ENCODE measurements around the gene RAB10. TPM values are rescaled to one million over a fixed set of nuclear protein-coding genes. Genes with fewer than 3 reads are reported as not detected.

The RAB10 gene
- total and polyA plus RNA-seq, 9 of the 15 experiments (the other 6 are each of a cell fraction or from before 2014, with no cell fraction given) = 25.1 to 214 (median 157) TPM

- TF ChIP-seq ATF6 (CRISPR knock-in tag; IDR thresholded peaks at IDR 0.05) (no peak; the same call in 1 of the 2 replicates), ZNF184 (CRISPR knock-in tag; IDR thresholded peaks at IDR 0.05) (no peak), ZC3H4 (CRISPR knock-in tag; IDR thresholded peaks at IDR 0.05; ENCODE audit: borderline replicate concordance) (peak; percentile 88; the same call in 1 of the 2 replicates), CREB5 (CRISPR knock-in tag; IDR thresholded peaks at IDR 0.05) (peak; percentile 58; the same call in 1 of the 2 replicates), GATAD2A (IDR thresholded peaks at IDR 0.05) (no peak), TBP (optimal IDR thresholded peaks at IDR 0.05; ENCODE audit: low read depth, low read length) (peak; percentile 85), POLR2G (IDR thresholded peaks at IDR 0.05; ENCODE audit: low read depth, low read length) (peak; percentile 98), ZHX1 (conservative IDR thresholded peaks at IDR 0.05; ENCODE audit: low read length) (no peak), FOXK1 (CRISPR knock-in tag; IDR thresholded peaks at IDR 0.05; ENCODE audit: borderline replicate concordance) (peak; percentile 69; the same call in 1 of the 2 replicates), PREB (CRISPR knock-in tag; IDR thresholded peaks at IDR 0.05) (no peak), ESRRA (IDR thresholded peaks at IDR 0.05; ENCODE audit: borderline replicate concordance, low read depth) (no peak; the same call in none of the 2 replicates), ETS2 (tag; IDR thresholded peaks at IDR 0.05; ENCODE audit: borderline replicate concordance, poor library complexity, severe bottlenecking) (no peak), MLLT1 (IDR thresholded peaks at IDR 0.05) (peak; percentile 64 to 67; a peak in 2 of 4 replicates), ZNF717 (CRISPR knock-in tag; IDR thresholded peaks at IDR 0.05) (no peak), SIX5 (IDR thresholded peaks at IDR 0.05; ENCODE audit: borderline replicate concordance in 1 of 2, insufficient read depth in 1 of 2, low read depth in 1 of 2, low read length in 2 of 2) (no peak), RB1 (IDR thresholded peaks at IDR 0.05; ENCODE audit: low read depth) (peak; percentile 53), CCNT2 (IDR thresholded peaks at IDR 0.05; ENCODE audit: borderline replicate concordance, extremely low read depth, insufficient read length, low read depth, low read length) (peak; percentile 50)
Observed at GRCh38 chr2:26033818-26034636, at the start of gene RAB10 (continued).
